ENCODE measurements around the gene SMARCC2. TPM values are rescaled to one million over a fixed set of nuclear protein-coding genes. Genes with fewer than 3 reads are reported as not detected.
A peak's percentile ranks its signal among the peaks of the same experiment; 100 is the strongest.

The SMARCC2 gene
- total RNA-seq, 4 donors from 2014 or later = 65.5 to 101 (median 82.1) TPM

- no peak for DNase-seq (ENCODE audit: low spot score)
- no peak for ATAC-seq (ENCODE audit: low FRiP score)
These were observed 59.3 kb downstream of the SMARCC2 start for GRCh38 chr12:56129942-56130495.

DNA sequence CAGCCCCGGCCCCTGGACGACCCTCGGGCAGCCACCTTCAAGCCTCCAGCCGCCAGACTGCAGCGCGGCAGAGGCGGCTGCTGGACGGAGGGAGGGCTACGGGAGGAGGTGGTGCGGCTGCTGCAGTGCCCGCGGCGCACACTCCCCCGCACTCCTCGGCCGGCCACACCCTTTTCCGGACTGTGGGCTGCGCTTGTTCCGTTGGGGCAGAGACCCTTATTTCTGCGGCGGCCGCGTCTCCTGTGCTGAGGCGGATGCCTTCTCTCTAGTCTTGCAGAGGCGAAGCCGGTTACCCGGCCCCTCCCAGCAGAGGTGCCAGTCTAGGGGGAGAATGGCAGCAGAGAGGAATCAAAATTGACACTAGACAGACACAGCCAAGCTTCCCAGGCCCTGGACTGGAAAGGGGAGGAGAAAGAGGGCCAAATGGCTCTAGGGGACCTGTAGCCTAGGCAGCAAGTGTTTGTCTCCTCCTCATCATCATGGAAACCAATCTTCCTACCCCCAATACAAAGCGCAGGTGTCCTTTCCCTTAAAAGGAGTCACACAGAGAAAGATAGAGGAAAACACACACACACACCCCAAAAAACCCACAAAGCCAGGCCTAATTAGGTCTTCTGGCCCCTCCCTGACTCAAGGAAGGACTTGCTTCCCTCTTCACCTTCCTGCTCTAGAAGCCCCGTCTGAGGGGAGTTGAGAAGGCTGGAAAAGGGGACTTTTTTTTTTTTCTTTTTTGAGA lies 59.9 kb downstream of the SMARCC2 start:
- no peak for DNase-seq (ENCODE audit: low spot score)
- TF ChIP-seq, protein P1, sequence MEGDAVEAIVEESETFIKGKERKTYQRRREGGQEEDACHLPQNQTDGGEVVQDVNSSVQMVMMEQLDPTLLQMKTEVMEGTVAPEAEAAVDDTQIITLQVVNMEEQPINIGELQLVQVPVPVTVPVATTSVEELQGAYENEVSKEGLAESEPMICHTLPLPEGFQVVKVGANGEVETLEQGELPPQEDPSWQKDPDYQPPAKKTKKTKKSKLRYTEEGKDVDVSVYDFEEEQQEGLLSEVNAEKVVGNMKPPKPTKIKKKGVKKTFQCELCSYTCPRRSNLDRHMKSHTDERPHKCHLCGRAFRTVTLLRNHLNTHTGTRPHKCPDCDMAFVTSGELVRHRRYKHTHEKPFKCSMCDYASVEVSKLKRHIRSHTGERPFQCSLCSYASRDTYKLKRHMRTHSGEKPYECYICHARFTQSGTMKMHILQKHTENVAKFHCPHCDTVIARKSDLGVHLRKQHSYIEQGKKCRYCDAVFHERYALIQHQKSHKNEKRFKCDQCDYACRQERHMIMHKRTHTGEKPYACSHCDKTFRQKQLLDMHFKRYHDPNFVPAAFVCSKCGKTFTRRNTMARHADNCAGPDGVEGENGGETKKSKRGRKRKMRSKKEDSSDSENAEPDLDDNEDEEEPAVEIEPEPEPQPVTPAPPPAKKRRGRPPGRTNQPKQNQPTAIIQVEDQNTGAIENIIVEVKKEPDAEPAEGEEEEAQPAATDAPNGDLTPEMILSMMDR (IDR thresholded peaks at IDR 0.05) = no peak
- ATAC-seq (ENCODE audit: low FRiP score) = peak; percentile 20

More at GRCh38 chr12:56129942-56130495, 59.3 kb downstream of the SMARCC2 start:
- TF ChIP-seq, protein P1 (IDR thresholded peaks at IDR 0.05) = no peak

GRCh38 chr12:56128670-56129205 lies 60.5 kb downstream of the SMARCC2 start:
- TF ChIP-seq, protein P1 (IDR thresholded peaks at IDR 0.05) = no peak
- ATAC-seq (ENCODE audit: low FRiP score) = peak; percentile 41
- no peak for DNase-seq (ENCODE audit: low spot score)

DNA sequence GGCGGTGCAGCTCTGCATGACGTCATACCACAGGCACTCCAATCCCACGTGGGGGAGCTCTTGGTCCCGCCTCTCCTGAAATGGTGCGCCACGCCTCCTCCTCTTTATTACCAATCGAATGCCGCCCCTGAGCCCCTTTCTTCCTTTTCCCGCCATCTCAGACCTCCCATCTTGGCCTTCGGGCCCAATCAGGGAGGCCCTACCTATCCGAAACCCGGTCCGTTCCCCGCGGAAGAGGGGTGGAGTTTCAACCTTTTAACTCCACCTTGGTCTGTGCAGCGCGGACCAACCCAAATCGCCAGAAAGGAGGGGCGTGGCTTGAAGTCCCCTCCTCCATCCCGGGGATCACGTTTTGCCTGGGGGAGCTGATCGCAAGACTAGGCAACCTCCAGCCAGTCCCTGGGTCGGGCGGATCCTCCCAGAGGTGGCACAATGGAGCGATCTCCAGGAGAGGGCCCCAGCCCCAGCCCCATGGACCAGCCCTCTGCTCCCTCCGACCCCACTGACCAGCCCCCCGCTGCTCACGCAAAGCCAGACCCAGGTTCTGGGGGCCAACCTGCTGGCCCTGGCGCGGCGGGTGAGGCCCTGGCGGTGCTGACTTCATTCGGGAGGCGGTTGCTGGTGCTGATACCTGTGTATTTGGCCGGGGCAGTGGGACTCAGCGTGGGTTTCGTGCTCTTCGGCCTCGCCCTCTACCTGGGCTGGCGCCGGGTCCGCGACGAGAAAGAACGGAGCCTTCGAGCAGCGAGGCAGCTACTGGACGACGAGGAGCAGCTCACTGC lies 61.2 kb downstream of the SMARCC2 start, which contains the start of gene ESYT1:
Gene ESYT1, plus strand, starts transcription at position 380 of the 782 bp plus-strand sequence. Its CDS starts 53 bp downstream, at position 433.
- peak; percentile 96 for DNase-seq (ENCODE audit: low spot score)
- ATAC-seq (ENCODE audit: low FRiP score) = peak; percentile 96
- TF ChIP-seq, protein P1 (IDR thresholded peaks at IDR 0.05) = no peak

DNA sequence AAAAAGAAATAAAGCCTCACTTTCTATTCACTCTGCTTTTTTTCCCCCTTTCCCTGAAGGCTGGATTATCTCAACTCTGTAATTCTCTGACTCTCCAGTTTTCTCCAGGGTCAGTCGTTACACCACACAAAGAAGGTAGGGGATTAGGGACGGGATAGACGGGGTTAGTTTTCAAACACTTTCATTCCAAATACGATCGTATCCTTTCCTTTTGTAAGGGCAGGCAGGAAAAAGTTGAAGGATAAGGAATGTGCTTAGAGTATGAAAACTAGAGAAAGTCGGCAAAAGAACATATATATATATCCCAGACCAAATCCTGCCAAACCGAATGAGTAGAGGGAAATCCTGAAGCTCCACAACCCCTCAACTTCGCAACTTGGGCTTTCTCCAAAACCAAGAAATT lies 61.8 kb downstream of the SMARCC2 start:
- TF ChIP-seq, protein P1 (IDR thresholded peaks at IDR 0.05) = no peak
- ATAC-seq (ENCODE audit: low FRiP score) (peak; percentile 2), DNase-seq (ENCODE audit: low spot score) (no peak)

DNA sequence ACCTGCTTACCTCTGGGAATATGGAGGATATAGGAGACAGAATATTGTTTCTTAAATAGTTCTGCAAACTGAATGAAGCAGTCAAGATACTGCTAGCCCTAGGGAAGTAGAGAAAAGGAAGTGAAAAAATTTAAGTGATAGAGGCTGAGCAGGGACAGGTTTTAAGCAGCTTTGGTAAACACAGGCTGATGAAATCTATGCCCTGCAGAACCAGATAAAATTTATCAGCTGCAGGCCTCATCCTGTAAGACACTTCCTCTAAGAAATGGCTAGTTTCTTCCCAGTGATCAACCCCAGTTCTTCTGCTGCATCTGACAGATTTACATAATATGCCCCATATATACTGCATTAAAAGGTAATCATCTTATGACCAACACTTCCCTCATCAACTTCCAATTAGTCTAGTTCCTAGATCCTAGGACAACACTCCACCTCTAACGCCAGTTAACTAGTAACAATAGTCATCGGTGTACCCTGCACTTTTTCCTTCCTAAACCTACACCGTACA lies 62.5 kb downstream of the SMARCC2 start:
- no peak for DNase-seq (ENCODE audit: low spot score)
- TF ChIP-seq, protein P1 (IDR thresholded peaks at IDR 0.05) = no peak
- ATAC-seq (ENCODE audit: low FRiP score) = no peak
